ENCODE results near the gene GJA5.

- TF ChIP-seq CTCF (IDR thresholded peaks at IDR 0.05) (no peak), EZH2 (IDR thresholded peaks at IDR 0.05; ENCODE audit: borderline replicate concordance, insufficient read depth, low read depth, low read length, poor library complexity, severe bottlenecking) (no peak)
Measured at GRCh38 chr1:147729315-147729714, 31.1 kb downstream of the GJA5 start.
